Muscle of arm (tissue), 12 donors: Measurements from ENCODE around the gene KAZN. TPM values are rescaled to one million over a fixed set of nuclear protein-coding genes. Genes with fewer than 3 reads are reported as not detected.
A peak's percentile ranks its signal among the peaks of the same experiment; 100 is the strongest.

ENCODE experiments used
- DNase-seq: peaks from one replicate; pipeline ENCODE4 v3.0.0-alpha.2; 2013
- polyA plus RNA-seq, 12 donors: library from polyadenylated mRNA; unstranded; fragments of 120-200 nt; gene quantifications; one replicate each; pipeline ENCODE4 v1.2.1, GENCODE V29; 2013; ENCODE audit not compliant: insufficient read length in 12 of 12

KAZN gene
- polyA plus RNA-seq, 12 donors, result 10.6 to 20.6 (median 14.8) TPM; not detected in 1

GRCh38 chr1:14928886-14929546 is 330.5 kb downstream of the KAZN start:
- DNase-seq, result no peak

- no peak for DNase-seq
Observed at GRCh38 chr1:14929547-14930246, 331.2 kb downstream of the KAZN start.

- DNase-seq, result no peak
Observed at GRCh38 chr1:14930247-14930965, 331.9 kb downstream of the KAZN start.

GRCh38 chr1:14932034-14932638 is 333.7 kb downstream of the KAZN start:
- DNase-seq, result no peak

- DNase-seq, result no peak
Observed at GRCh38 chr1:14934867-14935266, 336.4 kb downstream of the KAZN start.

- DNase-seq, result no peak
Observed at GRCh38 chr1:14936815-14937214, 338.3 kb downstream of the KAZN start.

GRCh38 chr1:14937288-14937949 is 338.9 kb downstream of the KAZN start:
- no peak for DNase-seq

GRCh38 chr1:14939527-14940284 is 341.2 kb downstream of the KAZN start:
- no peak for DNase-seq

- no peak for DNase-seq
Observed at GRCh38 chr1:14940285-14940870, 341.9 kb downstream of the KAZN start.

- DNase-seq, result no peak
Observed at GRCh38 chr1:14941864-14942263, 343.4 kb downstream of the KAZN start.

GRCh38 chr1:14944471-14944985 is 346.0 kb downstream of the KAZN start:
- no peak for DNase-seq

- peak; percentile 68 for DNase-seq
Observed at GRCh38 chr1:14945132-14946010, 346.9 kb downstream of the KAZN start.

- DNase-seq, result no peak
Observed at GRCh38 chr1:14946011-14946359, 347.5 kb downstream of the KAZN start.

- peak; percentile 40 for DNase-seq
Observed at GRCh38 chr1:14946684-14947238, 348.3 kb downstream of the KAZN start.

- DNase-seq, result no peak
Observed at GRCh38 chr1:14947421-14947820, 348.9 kb downstream of the KAZN start.

- no peak for DNase-seq
Observed at GRCh38 chr1:14948112-14948652, 349.7 kb downstream of the KAZN start.

- no peak for DNase-seq
Observed at GRCh38 chr1:14949270-14949835, 350.9 kb downstream of the KAZN start.
